Measurements from ENCODE around the gene DCAF8. TPM values are rescaled to one million over a fixed set of nuclear protein-coding genes. Genes with fewer than 3 reads are reported as not detected.

Gene DCAF8
- total and polyA plus RNA-seq, 2 donors = 75.8 to 114 TPM

DNA sequence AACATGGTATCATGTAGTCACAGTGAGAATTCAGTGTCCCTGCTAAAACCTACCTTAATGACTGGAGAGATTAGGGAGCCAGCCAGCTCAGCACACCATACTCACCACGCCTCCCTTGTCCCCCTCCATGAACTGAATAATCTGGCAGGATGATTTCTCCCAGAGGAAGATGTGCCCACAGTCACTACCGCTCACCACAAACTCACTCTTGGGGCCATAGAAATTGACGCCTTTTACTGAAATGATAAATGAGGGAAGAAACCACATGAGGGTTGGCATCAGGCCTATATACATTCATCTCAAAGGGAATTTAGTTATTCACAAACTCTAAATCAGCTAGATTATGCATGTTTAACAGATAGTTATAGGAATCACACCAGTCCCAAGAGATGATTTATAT, 39.8 kb downstream of the DCAF8 start:
- WGBS = 94% methylated on average over 3 of the region's 3 CpGs

GRCh38 chr1:160221089-160221488, 41.3 kb downstream of the DCAF8 start:
- Histone ChIP-seq H3K4me1 (ENCODE audit: control insufficient read depth in 2 of 2, insufficient read depth in 2 of 2, low read length in 2 of 2) (no peaks in the 10 kb centered on the region), H3K27me3 (ENCODE audit: control insufficient read depth in 2 of 2, insufficient read depth in 1 of 2, low read length in 1 of 2) (no peaks in the 10 kb centered on the region), H3K9me3 (ENCODE audit: control insufficient read depth in 2 of 2, insufficient read depth in 1 of 2, low read length in 1 of 2) (no peaks in the 10 kb centered on the region), H3K4me3 (ENCODE audit: low read length in 2 of 2) (no peak overlapping the region), H3K27ac (ENCODE audit: low read depth in 1 of 2, low read length in 1 of 2) (no peak overlapping the region), H3K36me3 (ENCODE audit: control insufficient read depth in 2 of 2, insufficient read depth in 2 of 2, low read length in 1 of 2) (peaks cover 78 to 97% of the 10 kb centered on the region in 2 donors)
- DNase-seq (ENCODE audit: low read depth in 6 of 9, low spot score in 9 of 9) = no peak

More for the DNA sequence above, 39.8 kb downstream of the DCAF8 start:
- H3K4me3 ChIP-seq (ENCODE audit: low read length in 2 of 2) = no peak overlapping the region
- H3K9me3 ChIP-seq (ENCODE audit: control insufficient read depth in 2 of 2, insufficient read depth in 1 of 2, low read length in 1 of 2) = no peaks in the 10 kb centered on the region
- H3K36me3 ChIP-seq (ENCODE audit: control insufficient read depth in 2 of 2, insufficient read depth in 2 of 2, low read length in 1 of 2) = peaks cover 71 to 95% of the 10 kb centered on the region in 2 donors
- H3K27ac ChIP-seq (ENCODE audit: low read depth in 1 of 2, low read length in 1 of 2) = no peak overlapping the region
- no peaks in the 10 kb centered on the region for H3K27me3 ChIP-seq (ENCODE audit: control insufficient read depth in 2 of 2, insufficient read depth in 1 of 2, low read length in 1 of 2)
- no peak for DNase-seq (ENCODE audit: low read depth in 6 of 9, low spot score in 9 of 9)
- no peaks in the 10 kb centered on the region for H3K4me1 ChIP-seq (ENCODE audit: control insufficient read depth in 2 of 2, insufficient read depth in 2 of 2, low read length in 2 of 2)

GRCh38 chr1:160220301-160220700, 42.0 kb downstream of the DCAF8 start:
- Histone ChIP-seq H3K4me1 (ENCODE audit: control insufficient read depth in 2 of 2, insufficient read depth in 2 of 2, low read length in 2 of 2) (no peaks in the 10 kb centered on the region), H3K27ac (ENCODE audit: low read depth in 1 of 2, low read length in 1 of 2) (no peak overlapping the region), H3K9me3 (ENCODE audit: control insufficient read depth in 2 of 2, insufficient read depth in 1 of 2, low read length in 1 of 2) (no peaks in the 10 kb centered on the region), H3K27me3 (ENCODE audit: control insufficient read depth in 2 of 2, insufficient read depth in 1 of 2, low read length in 1 of 2) (no peaks in the 10 kb centered on the region), H3K4me3 (ENCODE audit: low read length in 2 of 2) (no peak overlapping the region), H3K36me3 (ENCODE audit: control insufficient read depth in 2 of 2, insufficient read depth in 2 of 2, low read length in 1 of 2) (peaks cover 79 to 98% of the 10 kb centered on the region in 2 donors)
- 92% methylated on average over 2 of the region's 2 CpGs for WGBS
- no peak for DNase-seq (ENCODE audit: low read depth in 6 of 9, low spot score in 9 of 9)

DNA sequence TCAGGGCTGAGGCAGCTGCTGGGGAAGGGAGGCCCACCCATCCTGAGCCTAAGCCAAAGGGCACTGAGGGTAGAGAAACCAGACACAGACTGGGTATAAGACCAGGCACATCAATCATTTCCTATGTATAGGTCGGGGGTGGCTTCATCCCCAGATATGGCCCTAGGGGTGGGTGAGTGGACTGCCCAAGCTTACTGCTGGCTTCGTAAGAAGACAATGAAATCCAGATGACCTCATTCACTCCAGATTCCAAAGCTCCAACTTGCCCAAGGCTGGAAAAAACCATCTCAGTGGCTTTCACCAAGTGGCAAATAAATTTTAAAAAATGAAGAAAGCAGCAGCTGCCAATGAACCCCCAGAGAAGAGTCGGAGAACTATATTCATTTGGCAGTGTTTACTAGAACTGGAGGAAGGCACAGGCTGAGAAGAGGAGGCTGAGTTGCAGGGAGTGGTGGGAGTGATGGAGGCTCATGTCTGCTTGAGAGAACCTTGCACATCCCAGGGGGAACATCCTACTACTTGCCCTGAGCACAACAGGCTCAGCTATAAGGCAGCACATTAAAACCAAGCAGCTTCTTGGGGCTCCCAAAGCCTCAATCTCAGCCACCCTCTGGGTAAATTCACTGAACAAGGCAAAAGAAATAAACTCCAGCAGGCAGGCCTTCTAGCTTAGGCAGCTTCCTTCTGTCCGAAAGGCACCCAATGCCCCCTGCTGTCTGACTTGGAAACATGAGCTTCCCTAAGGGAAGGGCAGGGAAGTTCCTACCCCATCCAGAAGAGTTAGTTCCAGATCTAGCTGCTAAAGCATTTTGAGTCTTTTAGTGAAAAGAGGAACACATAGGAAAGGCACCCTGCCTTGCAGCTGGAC, 43.1 kb downstream of the DCAF8 start:
- no peaks in the 10 kb centered on the region for H3K27me3 ChIP-seq (ENCODE audit: control insufficient read depth in 2 of 2, insufficient read depth in 1 of 2, low read length in 1 of 2)
- H3K4me1 ChIP-seq (ENCODE audit: control insufficient read depth in 2 of 2, insufficient read depth in 2 of 2, low read length in 2 of 2) = no peaks in the 10 kb centered on the region
- no peaks in the 10 kb centered on the region for H3K9me3 ChIP-seq (ENCODE audit: control insufficient read depth in 2 of 2, insufficient read depth in 1 of 2, low read length in 1 of 2)
- no peak for DNase-seq (ENCODE audit: low read depth in 6 of 9, low spot score in 9 of 9)
- 97% methylated on average over 4 of the region's 4 CpGs for WGBS
- H3K27ac ChIP-seq (ENCODE audit: low read depth in 1 of 2, low read length in 1 of 2) = no peak overlapping the region
- no peak overlapping the region for H3K4me3 ChIP-seq (ENCODE audit: low read length in 2 of 2)
- peaks cover 78 to 94% of the 10 kb centered on the region in 2 donors for H3K36me3 ChIP-seq (ENCODE audit: control insufficient read depth in 2 of 2, insufficient read depth in 2 of 2, low read length in 1 of 2)

DNA sequence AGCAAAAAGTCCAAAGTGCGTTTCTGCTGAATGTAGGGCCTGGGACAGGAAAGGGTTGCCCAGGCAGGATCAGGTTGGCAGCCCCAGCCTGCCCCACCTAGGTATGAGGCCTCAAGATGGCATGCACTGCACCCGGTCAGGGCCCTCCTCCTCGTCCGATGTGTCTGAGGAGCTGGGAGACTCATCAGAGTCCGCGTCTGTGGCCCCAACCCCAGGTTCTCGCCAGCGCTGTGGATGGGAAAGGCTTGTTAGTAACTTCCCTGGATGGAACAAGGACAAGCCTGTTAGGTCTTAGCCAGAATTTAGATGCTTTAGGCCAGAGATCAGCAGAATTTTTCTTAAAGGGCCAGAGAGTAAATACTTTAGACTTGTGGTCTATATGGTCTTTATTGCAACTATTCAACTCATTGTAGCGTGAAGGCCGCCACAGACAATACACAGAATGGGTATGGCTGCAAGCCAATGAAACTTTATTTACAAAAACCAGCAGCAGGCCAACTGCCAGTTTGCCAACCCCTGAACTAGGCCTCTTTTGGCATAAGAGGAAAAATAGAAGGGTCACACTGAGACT, 44.8 kb downstream of the DCAF8 start:
- Histone ChIP-seq H3K9me3 (ENCODE audit: control insufficient read depth in 2 of 2, insufficient read depth in 1 of 2, low read length in 1 of 2) (no peaks in the 10 kb centered on the region), H3K4me1 (ENCODE audit: control insufficient read depth in 2 of 2, insufficient read depth in 2 of 2, low read length in 2 of 2) (no peaks in the 10 kb centered on the region), H3K36me3 (ENCODE audit: control insufficient read depth in 2 of 2, insufficient read depth in 2 of 2, low read length in 1 of 2) (peaks cover 75 to 91% of the 10 kb centered on the region in 2 donors), H3K27me3 (ENCODE audit: control insufficient read depth in 2 of 2, insufficient read depth in 1 of 2, low read length in 1 of 2) (no peaks in the 10 kb centered on the region), H3K27ac (ENCODE audit: low read depth in 1 of 2, low read length in 1 of 2) (no peak overlapping the region), H3K4me3 (ENCODE audit: low read length in 2 of 2) (no peak overlapping the region)
- no peak for DNase-seq (ENCODE audit: low read depth in 6 of 9, low spot score in 9 of 9)
- WGBS = 97% methylated on average over 10 of the region's 10 CpGs

DNA sequence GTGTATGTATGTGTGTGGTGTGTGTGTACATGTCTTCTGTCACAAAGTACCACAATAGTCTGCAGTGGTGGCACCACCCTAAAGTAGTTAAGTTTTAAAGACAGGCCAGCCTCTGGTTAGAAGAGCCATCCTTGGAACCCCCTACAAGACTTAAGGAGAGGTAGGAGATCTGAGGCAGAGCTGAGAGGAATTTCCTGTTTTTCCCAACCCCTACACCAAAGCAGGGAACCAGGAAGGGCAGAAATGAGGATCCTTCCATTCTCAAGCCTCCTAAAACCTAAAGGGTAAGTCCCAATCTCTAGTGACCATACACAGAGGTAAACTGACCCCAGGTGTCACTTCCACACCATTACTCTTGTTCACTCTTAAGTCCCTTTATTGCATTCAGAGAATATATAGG, 46.0 kb downstream of the DCAF8 start:
- no peak overlapping the region for H3K27ac ChIP-seq (ENCODE audit: low read depth in 1 of 2, low read length in 1 of 2)
- H3K27me3 ChIP-seq (ENCODE audit: control insufficient read depth in 2 of 2, insufficient read depth in 1 of 2, low read length in 1 of 2) = no peaks in the 10 kb centered on the region
- peaks cover 77 to 92% of the 10 kb centered on the region in 2 donors for H3K36me3 ChIP-seq (ENCODE audit: control insufficient read depth in 2 of 2, insufficient read depth in 2 of 2, low read length in 1 of 2)
- no peak overlapping the region for H3K4me3 ChIP-seq (ENCODE audit: low read length in 2 of 2)
- no peaks in the 10 kb centered on the region for H3K4me1 ChIP-seq (ENCODE audit: control insufficient read depth in 2 of 2, insufficient read depth in 2 of 2, low read length in 2 of 2)
- DNase-seq (ENCODE audit: low read depth in 6 of 9, low spot score in 9 of 9) = no peak
- H3K9me3 ChIP-seq (ENCODE audit: control insufficient read depth in 2 of 2, insufficient read depth in 1 of 2, low read length in 1 of 2) = no peaks in the 10 kb centered on the region

DNA sequence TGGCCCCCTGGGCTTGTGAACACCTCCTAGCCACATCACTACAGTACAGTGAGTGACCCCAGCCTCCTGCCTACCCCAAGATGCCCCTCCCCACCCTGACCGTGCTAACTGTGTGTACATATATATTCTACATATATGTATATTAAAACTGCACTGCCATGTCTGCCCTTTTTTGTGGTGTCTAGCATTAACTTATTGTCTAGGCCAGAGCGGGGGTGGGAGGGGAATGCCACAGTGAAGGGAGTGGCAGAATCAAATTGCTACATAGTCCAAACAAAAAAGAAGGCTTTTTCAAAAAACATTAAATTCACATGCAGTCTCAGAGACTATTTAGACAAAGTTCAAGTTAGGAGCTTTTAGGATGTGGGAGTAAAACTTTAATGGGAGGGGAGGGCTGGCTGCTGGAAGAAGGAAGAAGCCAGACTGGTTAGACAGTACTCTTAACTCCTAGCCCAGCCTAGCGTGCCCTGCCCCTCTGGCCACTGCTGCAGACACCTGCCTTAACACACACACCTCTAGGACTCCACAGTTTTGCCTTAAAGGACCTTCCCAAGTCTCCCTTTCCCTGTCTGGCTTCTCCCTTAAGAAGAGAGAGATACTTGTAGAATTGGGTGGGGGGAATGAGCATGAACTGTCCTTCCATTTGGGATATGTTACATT, 47.7 kb downstream of the DCAF8 start:
- WGBS = 97% methylated on average over 3 of the region's 3 CpGs
- peaks cover 3 to 9% of the 10 kb centered on the region in 2 donors for H3K4me1 ChIP-seq (ENCODE audit: control insufficient read depth in 2 of 2, insufficient read depth in 2 of 2, low read length in 2 of 2)
- no peak overlapping the region for H3K27ac ChIP-seq (ENCODE audit: low read depth in 1 of 2, low read length in 1 of 2)
- no peaks in the 10 kb centered on the region for H3K27me3 ChIP-seq (ENCODE audit: control insufficient read depth in 2 of 2, insufficient read depth in 1 of 2, low read length in 1 of 2)
- H3K9me3 ChIP-seq (ENCODE audit: control insufficient read depth in 2 of 2, insufficient read depth in 1 of 2, low read length in 1 of 2) = no peaks in the 10 kb centered on the region
- no peak for DNase-seq (ENCODE audit: low read depth in 6 of 9, low spot score in 9 of 9)
- peaks cover 68 to 81% of the 10 kb centered on the region in 2 donors for H3K36me3 ChIP-seq (ENCODE audit: control insufficient read depth in 2 of 2, insufficient read depth in 2 of 2, low read length in 1 of 2)
- H3K4me3 ChIP-seq (ENCODE audit: low read length in 2 of 2) = no peak overlapping the region

GRCh38 chr1:160211046-160211790, 51.1 kb downstream of the DCAF8 start:
- 96% methylated on average over 10 of the region's 10 CpGs for WGBS
- Histone ChIP-seq H3K36me3 (ENCODE audit: control insufficient read depth in 2 of 2, insufficient read depth in 2 of 2, low read length in 1 of 2) (peaks cover 43 to 53% of the 10 kb centered on the region in 2 donors), H3K4me3 (ENCODE audit: low read length in 2 of 2) (no peak overlapping the region), H3K27ac (ENCODE audit: low read depth in 1 of 2, low read length in 1 of 2) (no peak overlapping the region), H3K9me3 (ENCODE audit: control insufficient read depth in 2 of 2, insufficient read depth in 1 of 2, low read length in 1 of 2) (no peaks in the 10 kb centered on the region), H3K4me1 (ENCODE audit: control insufficient read depth in 2 of 2, insufficient read depth in 2 of 2, low read length in 2 of 2) (peaks cover 10 to 23% of the 10 kb centered on the region in 2 donors), H3K27me3 (ENCODE audit: control insufficient read depth in 2 of 2, insufficient read depth in 1 of 2, low read length in 1 of 2) (no peaks in the 10 kb centered on the region)
- DNase-seq (ENCODE audit: low read depth in 6 of 9, low spot score in 9 of 9) = no peak

Data from thymus (tissue), 11 donors.